ENCODE data around the gene TMEM150A. TPM values are rescaled to one million over a fixed set of nuclear protein-coding genes. Genes with fewer than 3 reads are reported as not detected.

The TMEM150A gene
- total and polyA plus RNA-seq, 7 donors, result 7.4 to 29.9 (median 18.4) TPM

DNA sequence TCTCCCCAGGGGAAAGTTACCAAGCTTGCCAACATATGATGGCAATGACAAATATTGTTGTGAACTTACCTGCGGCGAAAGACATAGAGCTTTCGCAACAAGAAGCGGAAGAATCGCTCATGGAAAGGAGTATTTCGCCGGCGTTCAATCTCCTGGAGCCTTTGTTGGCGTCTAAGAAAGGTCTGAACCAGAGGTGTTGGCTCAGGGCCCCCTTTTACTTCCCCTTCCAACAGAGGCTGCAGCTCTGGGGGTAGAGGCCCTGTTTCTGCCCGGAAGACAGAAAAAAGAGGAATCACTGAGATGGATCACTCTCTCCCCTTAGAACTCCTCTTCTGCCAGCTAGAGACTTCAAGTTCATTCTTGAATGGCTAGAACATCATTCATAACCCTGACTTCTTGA, 52.0 kb downstream of the TMEM150A start:
- Histone ChIP-seq H3K4me1 (peaks cover 0 to 2% (median 0%) of the 10 kb centered on the region in 4 donors), H3K9me3 (no peaks in the 10 kb centered on the region), H3K4me3 (no peak overlapping the region), H3K36me3 (peaks cover 15 to 78% (median 39%) of the 10 kb centered on the region in 4 donors), H3K27ac (peak overlapping the region; percentile 22 to 40 (median 29)), H3K27me3 (no peaks in the 10 kb centered on the region)
- TF ChIP-seq POLR2A (IDR thresholded peaks at IDR 0.05) (no peak), POLR2AphosphoS5 (IDR thresholded peaks at IDR 0.05) (no peak), EP300 (IDR thresholded peaks at IDR 0.05) (no peak)
- TF ChIP-seq, protein P1, sequence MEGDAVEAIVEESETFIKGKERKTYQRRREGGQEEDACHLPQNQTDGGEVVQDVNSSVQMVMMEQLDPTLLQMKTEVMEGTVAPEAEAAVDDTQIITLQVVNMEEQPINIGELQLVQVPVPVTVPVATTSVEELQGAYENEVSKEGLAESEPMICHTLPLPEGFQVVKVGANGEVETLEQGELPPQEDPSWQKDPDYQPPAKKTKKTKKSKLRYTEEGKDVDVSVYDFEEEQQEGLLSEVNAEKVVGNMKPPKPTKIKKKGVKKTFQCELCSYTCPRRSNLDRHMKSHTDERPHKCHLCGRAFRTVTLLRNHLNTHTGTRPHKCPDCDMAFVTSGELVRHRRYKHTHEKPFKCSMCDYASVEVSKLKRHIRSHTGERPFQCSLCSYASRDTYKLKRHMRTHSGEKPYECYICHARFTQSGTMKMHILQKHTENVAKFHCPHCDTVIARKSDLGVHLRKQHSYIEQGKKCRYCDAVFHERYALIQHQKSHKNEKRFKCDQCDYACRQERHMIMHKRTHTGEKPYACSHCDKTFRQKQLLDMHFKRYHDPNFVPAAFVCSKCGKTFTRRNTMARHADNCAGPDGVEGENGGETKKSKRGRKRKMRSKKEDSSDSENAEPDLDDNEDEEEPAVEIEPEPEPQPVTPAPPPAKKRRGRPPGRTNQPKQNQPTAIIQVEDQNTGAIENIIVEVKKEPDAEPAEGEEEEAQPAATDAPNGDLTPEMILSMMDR (IDR thresholded peaks at IDR 0.05), result no peak
- WGBS, 2 donors, result 76 to 93% methylated on average over 10 of the region's 10 CpGs
- DNase-seq, result peak; percentile 73
- intact Hi-C loops (cut with DNase I), result no loop called here

DNA sequence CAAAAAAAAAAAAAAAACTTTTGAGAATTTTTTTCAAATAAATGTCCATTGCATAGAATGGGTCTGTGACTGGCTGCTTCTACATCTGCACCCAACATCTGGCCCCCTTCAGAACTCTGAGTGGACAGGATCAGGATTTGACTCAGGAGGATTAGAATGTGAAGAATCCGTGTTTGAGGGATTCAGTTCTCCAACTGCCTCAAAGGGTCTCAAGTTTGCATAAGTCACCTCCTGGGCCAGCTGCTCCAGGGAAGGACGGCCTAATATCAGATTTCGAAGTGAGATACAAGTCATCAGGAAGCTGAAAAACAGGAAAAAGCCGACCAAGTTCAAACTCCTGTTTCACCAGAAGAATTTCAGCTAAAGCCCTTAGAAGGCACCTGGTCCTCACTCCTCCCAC, 52.7 kb downstream of the TMEM150A start:
- peaks cover 13 to 78% (median 33%) of the 10 kb centered on the region in 4 donors for H3K36me3 ChIP-seq

DNA sequence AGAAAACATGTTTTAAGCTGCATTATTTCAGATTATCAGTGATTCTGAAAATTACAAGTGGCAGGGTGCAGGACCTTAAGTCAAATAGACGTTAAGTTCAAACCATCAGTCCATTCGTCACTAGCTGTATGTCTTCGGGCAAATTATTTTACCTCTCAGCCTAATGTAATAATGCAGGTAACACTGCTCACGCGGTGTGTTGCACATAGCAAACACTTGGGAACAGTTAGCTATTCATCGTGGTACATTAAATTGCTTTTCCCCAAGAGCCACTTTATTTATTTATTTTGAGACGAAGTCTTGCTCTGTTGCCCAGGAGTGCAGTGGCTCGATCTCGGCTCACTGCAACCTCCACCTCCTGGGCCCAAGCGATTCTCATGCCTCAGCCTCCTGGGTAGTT, 53.4 kb downstream of the TMEM150A start:
- TF ChIP-seq POLR2A (IDR thresholded peaks at IDR 0.05) (no peak), EP300 (IDR thresholded peaks at IDR 0.05) (no peak), POLR2AphosphoS5 (IDR thresholded peaks at IDR 0.05) (no peak)
- TF ChIP-seq, protein P1 (IDR thresholded peaks at IDR 0.05), result no peak
- DNase-seq, result no peak
- Histone ChIP-seq H3K9me3 (no peaks in the 10 kb centered on the region), H3K27me3 (no peaks in the 10 kb centered on the region), H3K36me3 (peaks cover 13 to 78% (median 33%) of the 10 kb centered on the region in 4 donors), H3K27ac (peak overlapping the region in 2 of 4 donors; percentile 28 to 100), H3K4me1 (peaks cover 0 to 14% (median 7%) of the 10 kb centered on the region in 4 donors), H3K4me3 (no peak overlapping the region)
- WGBS, 2 donors, result 89 to 95% methylated on average over 10 of the region's 10 CpGs
- intact Hi-C loops (cut with DNase I), result no loop called here

More for the DNA sequence above, 52.7 kb downstream of the TMEM150A start:
- TF ChIP-seq EP300 (IDR thresholded peaks at IDR 0.05), result no peak
- no peak for TF ChIP-seq POLR2A (IDR thresholded peaks at IDR 0.05)
- TF ChIP-seq POLR2AphosphoS5 (IDR thresholded peaks at IDR 0.05), result no peak
- TF ChIP-seq, protein P1 (IDR thresholded peaks at IDR 0.05), result no peak
- no peak overlapping the region for H3K4me3 ChIP-seq
- no peaks in the 10 kb centered on the region for H3K27me3 ChIP-seq
- H3K9me3 ChIP-seq, result no peaks in the 10 kb centered on the region
- H3K4me1 ChIP-seq, result peaks cover 0 to 7% (median under 1%) of the 10 kb centered on the region in 4 donors
- intact Hi-C loops (cut with DNase I), result no loop called here
- peak overlapping the region; percentile 22 to 100 (median 29) for H3K27ac ChIP-seq
- WGBS, 2 donors, result 58 to 76% methylated on average over 4 of the region's 4 CpGs
- no peak for DNase-seq

- intact Hi-C loops (cut with DNase I), result no loop called here
Measured at GRCh38 chr2:85548608-85548900, 53.9 kb downstream of the TMEM150A start.

More at GRCh38 chr2:85548608-85548900, 53.9 kb downstream of the TMEM150A start:
- Histone ChIP-seq H3K4me1 (peaks cover 0 to 20% (median 12%) of the 10 kb centered on the region in 4 donors), H3K27me3 (no peaks in the 10 kb centered on the region), H3K4me3 (no peak overlapping the region), H3K36me3 (peaks cover 16 to 78% (median 36%) of the 10 kb centered on the region in 4 donors), H3K27ac (peak overlapping the region in 1 of 4 donors; percentile 100), H3K9me3 (no peaks in the 10 kb centered on the region)
- TF ChIP-seq EP300 (IDR thresholded peaks at IDR 0.05) (no peak), POLR2A (IDR thresholded peaks at IDR 0.05) (no peak), POLR2AphosphoS5 (IDR thresholded peaks at IDR 0.05) (no peak)
- TF ChIP-seq, protein P1 (IDR thresholded peaks at IDR 0.05), result no peak
- WGBS, 2 donors, result 74 to 76% methylated on average over 2 of the region's 2 CpGs
- DNase-seq, result no peak

Small RNA genes within 50 kb of the gene (small RNA-seq; reads per million reads assigned to genes)
- 0 to 0.06 (median 0) reads per million in 3 donors for gene RN7SL126P

Other genes with a start within 250 kb of the TMEM150A start
- 10 to 100 TPM; 26.5 to 54.6 (median 42.1) TPM for gene RETSAT, start 248.2 kb downstream of the TMEM150A start, total RNA-seq
- 100 to 1,000 TPM in 1 of 3 donors, 10 to 100 TPM in 2; 33.6 to 112 (median 36.5) TPM for gene RETSAT, start 248.2 kb downstream of the TMEM150A start, polyA plus RNA-seq
- gene ELMOD3, start 247.9 kb downstream of the TMEM150A start, total RNA-seq, result 10 to 100 TPM; 16.7 to 26.3 (median 22.9) TPM
- gene ELMOD3, start 247.9 kb downstream of the TMEM150A start, polyA plus RNA-seq, result 10 to 100 TPM; 11.6 to 22.7 (median 12.0) TPM
- 10 to 100 TPM; 20.9 to 33.0 (median 30.1) TPM for gene CAPG, start 192.3 kb downstream of the TMEM150A start, total RNA-seq
- gene CAPG, start 192.3 kb downstream of the TMEM150A start, polyA plus RNA-seq, result 100 to 1,000 TPM; 112 to 230 (median 150) TPM
- gene SH2D6, start 184.0 kb downstream of the TMEM150A start, total RNA-seq, result not detected
- 10 to 100 TPM in 2 of 3 donors, 1 to 10 TPM in 1; 2.8 to 14.6 (median 11.4) TPM for gene SH2D6, start 184.0 kb downstream of the TMEM150A start, polyA plus RNA-seq
- 100 to 1,000 TPM; 139 to 249 (median 151) TPM for gene MAT2A, start 63.5 kb downstream of the TMEM150A start, total RNA-seq
- 10 to 100 TPM; 52.3 to 93.1 (median 61.0) TPM for gene MAT2A, start 63.5 kb downstream of the TMEM150A start, polyA plus RNA-seq
- gene GGCX, start 41.2 kb downstream of the TMEM150A start, total RNA-seq, result 10 to 100 TPM; 14.9 to 25.3 (median 24.7) TPM
- 10 to 100 TPM in 2 of 3 donors, 1 to 10 TPM in 1; 3.6 to 22.8 (median 11.1) TPM for gene GGCX, start 41.2 kb downstream of the TMEM150A start, polyA plus RNA-seq
- 10 to 100 TPM in 2 of 4 donors, 1 to 10 TPM in 2; 1.9 to 33.3 (median 13.2) TPM for gene VAMP8, start 25.1 kb downstream of the TMEM150A start, total RNA-seq
- gene VAMP8, start 25.1 kb downstream of the TMEM150A start, polyA plus RNA-seq, result 100 to 1,000 TPM; 441 to 941 (median 696) TPM
- 10 to 100 TPM; 51.2 to 97.5 (median 69.6) TPM for gene VAMP5, start 18.3 kb downstream of the TMEM150A start, total RNA-seq
- gene VAMP5, start 18.3 kb downstream of the TMEM150A start, polyA plus RNA-seq, result 10 to 100 TPM; 51.8 to 93.7 (median 68.0) TPM
- 100 to 1,000 TPM; 124 to 175 (median 141) TPM for gene RNF181, start 7.0 kb downstream of the TMEM150A start, total RNA-seq
- 100 to 1,000 TPM; 165 to 190 (median 179) TPM for gene RNF181, start 7.0 kb downstream of the TMEM150A start, polyA plus RNA-seq
- gene C2orf68, start 9.4 kb upstream of the TMEM150A start, total RNA-seq, result 10 to 100 TPM; 10.6 to 13.0 (median 12.8) TPM
- 10 to 100 TPM; 18.6 to 23.0 (median 21.3) TPM for gene C2orf68, start 9.4 kb upstream of the TMEM150A start, polyA plus RNA-seq
- gene USP39, start 13.5 kb upstream of the TMEM150A start, total RNA-seq, result 100 to 1,000 TPM in 1 of 4 donors, 10 to 100 TPM in 3; 56.4 to 136 (median 72.0) TPM
- gene USP39, start 13.5 kb upstream of the TMEM150A start, polyA plus RNA-seq, result 10 to 100 TPM; 39.9 to 49.2 (median 41.4) TPM
- not detected for gene SFTPB, start 65.5 kb upstream of the TMEM150A start, total RNA-seq
- 10 to 100 TPM in 1 of 3 donors, under 1 TPM in 1, not detected in 1; 0.57 to 23.4 TPM for gene SFTPB, start 65.5 kb upstream of the TMEM150A start, polyA plus RNA-seq
- gene GNLY, start 91.7 kb upstream of the TMEM150A start, total RNA-seq, result 1 to 10 TPM in 1 of 4 donors, not detected in 3; 1.6 TPM
- gene GNLY, start 91.7 kb upstream of the TMEM150A start, polyA plus RNA-seq, result 10 to 100 TPM in 1 of 3 donors, 1 to 10 TPM in 2; 2.4 to 13.9 (median 4.2) TPM
- 10 to 100 TPM; 12.4 to 20.6 (median 18.1) TPM for gene ATOH8, start 151.3 kb upstream of the TMEM150A start, total RNA-seq
- gene ATOH8, start 151.3 kb upstream of the TMEM150A start, polyA plus RNA-seq, result 1 to 10 TPM; 1.6 to 9.4 (median 6.6) TPM

All from sigmoid colon (tissue), 7 donors.